Endothelial cell (in vitro differentiated cells): ENCODE results near the gene SMIM29. TPM values are rescaled to one million over a fixed set of nuclear protein-coding genes. Genes with fewer than 3 reads are reported as not detected.

ENCODE experiments used
- DNase-seq: peaks from one replicate; pipeline ENCODE4 v3.0.0; 2021; ENCODE audit warnings: low spot score
- H3K27ac Mint-ChIP-seq: one replicate; pipeline ENCODE4 v1.8.0; 2021; ENCODE audit warnings: mixed read lengths, inconsistent platforms; ENCODE audit not compliant: unreplicated experiment
- H3K27me3 Mint-ChIP-seq: one replicate; pipeline ENCODE4 v1.8.0; 2021; ENCODE audit warnings: mild to moderate bottlenecking, moderate library complexity, mixed read lengths, inconsistent platforms; ENCODE audit not compliant: unreplicated experiment
- H3K36me3 Mint-ChIP-seq: one replicate; pipeline ENCODE4 v1.8.0; 2021; ENCODE audit warnings: mild to moderate bottlenecking, low read depth, mixed read lengths, inconsistent platforms; ENCODE audit not compliant: unreplicated experiment
- H3K4me1 Mint-ChIP-seq: one replicate; pipeline ENCODE4 v1.8.0; 2021; ENCODE audit warnings: mild to moderate bottlenecking, mixed read lengths, inconsistent platforms; ENCODE audit not compliant: unreplicated experiment
- H3K4me3 Mint-ChIP-seq: one replicate; pipeline ENCODE4 v1.8.0; 2021; ENCODE audit warnings: mild to moderate bottlenecking, mixed read lengths, inconsistent platforms; ENCODE audit not compliant: unreplicated experiment
- H3K9me3 Mint-ChIP-seq: one replicate; pipeline ENCODE4 v1.8.0; 2021; ENCODE audit warnings: mixed read lengths, inconsistent platforms; ENCODE audit not compliant: unreplicated experiment
- total RNA-seq: library from RNA; stranded (reverse); fragmentation: NEBNext Ultra II Directional; extraction: Animal tissue kit (Norgen Biotek cat#: 25700); gene quantifications from one replicate; pipeline ENCODE4 v1.2.1, GENCODE V29; 2021; ENCODE audit not compliant: unreplicated experiment
- TF ChIP-seq, protein P1 (sequence below): fragments of 200-600 bp; sonication (generic); IDR thresholded peaks from one replicate; pipeline ENCODE4 v1.5.0; 2021; ENCODE audit warnings: antibody characterized with exemption; ENCODE audit not compliant: unreplicated experiment

Gene SMIM29
- total RNA-seq, 1 donor from 2014 or later = 44.3 TPM

DNA sequence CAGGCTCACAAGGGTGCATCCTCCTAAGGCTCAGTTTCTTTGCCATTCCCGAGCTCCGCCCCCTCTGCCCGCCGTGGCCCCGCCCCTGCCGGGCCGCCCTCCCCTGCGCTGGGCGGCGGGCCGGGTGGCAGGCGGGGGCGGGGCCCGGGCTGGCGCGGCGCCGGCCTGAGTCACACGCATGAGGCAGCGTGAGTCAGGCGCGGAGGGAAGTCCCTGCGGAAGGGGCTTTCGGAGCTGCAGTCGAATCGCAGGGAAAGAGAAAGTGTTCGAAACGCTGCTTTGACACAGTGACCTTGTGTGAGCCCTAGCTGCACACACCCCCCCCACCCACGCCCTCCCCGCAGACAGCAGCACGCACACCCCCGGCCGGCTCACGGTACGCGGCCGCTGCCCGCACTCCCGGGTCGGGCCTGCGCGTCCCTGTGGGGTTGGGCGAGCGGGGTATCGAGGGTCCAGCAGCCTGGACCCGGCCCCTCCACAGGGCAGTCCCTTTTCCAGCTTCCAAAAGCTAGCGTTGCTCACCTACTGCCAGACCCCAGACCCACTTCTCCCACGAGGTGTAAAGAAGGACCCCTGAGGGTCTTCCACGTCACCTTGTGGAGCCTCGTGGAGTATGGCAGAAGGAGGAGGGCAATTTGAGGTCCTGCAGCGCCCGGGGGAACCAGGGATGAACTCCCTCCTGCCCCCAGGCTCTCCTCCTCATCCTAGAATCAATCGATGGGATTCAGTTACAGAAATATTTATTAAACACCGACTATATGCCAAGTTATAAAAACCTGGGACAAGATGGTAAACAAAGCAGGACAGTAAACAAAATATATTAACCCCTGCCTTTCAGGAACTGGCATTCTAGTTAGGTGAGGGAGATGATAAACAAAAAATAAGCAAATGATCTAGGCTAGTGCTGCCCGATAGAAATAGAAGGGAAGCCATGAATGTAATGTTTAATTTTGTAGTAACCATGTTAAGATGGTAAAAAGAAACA is 24.6 kb downstream of the SMIM29 start:
- TF ChIP-seq, protein P1, sequence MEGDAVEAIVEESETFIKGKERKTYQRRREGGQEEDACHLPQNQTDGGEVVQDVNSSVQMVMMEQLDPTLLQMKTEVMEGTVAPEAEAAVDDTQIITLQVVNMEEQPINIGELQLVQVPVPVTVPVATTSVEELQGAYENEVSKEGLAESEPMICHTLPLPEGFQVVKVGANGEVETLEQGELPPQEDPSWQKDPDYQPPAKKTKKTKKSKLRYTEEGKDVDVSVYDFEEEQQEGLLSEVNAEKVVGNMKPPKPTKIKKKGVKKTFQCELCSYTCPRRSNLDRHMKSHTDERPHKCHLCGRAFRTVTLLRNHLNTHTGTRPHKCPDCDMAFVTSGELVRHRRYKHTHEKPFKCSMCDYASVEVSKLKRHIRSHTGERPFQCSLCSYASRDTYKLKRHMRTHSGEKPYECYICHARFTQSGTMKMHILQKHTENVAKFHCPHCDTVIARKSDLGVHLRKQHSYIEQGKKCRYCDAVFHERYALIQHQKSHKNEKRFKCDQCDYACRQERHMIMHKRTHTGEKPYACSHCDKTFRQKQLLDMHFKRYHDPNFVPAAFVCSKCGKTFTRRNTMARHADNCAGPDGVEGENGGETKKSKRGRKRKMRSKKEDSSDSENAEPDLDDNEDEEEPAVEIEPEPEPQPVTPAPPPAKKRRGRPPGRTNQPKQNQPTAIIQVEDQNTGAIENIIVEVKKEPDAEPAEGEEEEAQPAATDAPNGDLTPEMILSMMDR = no peak
- Mint-ChIP-seq H3K9me3 (no peaks in the 10 kb centered on the region), H3K27me3 (peaks cover 4% of the 10 kb centered on the region), H3K4me3 (peak overlapping the region; percentile 83), H3K4me1 (peaks cover 11% of the 10 kb centered on the region), H3K36me3 (no peaks in the 10 kb centered on the region), H3K27ac (no peak overlapping the region)
- peak; percentile 93 for DNase-seq

DNA sequence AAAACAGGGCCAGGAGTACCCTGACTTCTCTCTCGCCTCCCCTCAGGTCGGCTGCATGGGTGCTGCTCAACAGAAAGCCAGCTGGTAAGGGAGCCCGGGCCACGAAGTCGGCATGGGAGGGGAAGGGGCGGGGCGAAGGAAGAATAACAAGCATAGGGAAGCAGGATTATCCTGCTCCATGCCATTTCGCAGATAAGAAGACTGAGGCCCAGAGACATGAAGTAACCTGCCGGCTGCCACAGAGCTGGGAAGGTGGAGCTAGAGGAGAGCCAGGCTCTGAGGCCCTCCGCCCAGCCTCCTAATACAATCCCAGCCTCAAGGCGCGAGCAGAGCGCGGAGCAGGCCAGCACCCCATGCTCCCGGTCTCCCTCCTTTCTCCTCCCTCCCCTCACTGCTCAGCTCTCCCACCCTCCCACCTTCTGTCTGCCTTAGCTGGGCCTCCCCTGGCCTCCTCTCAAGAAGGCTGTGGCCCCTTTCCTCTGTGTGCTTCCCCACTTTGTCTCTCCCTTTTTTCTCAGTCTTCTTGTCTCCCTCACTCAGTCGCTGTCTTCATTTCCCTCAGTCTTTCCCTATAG is 25.3 kb downstream of the SMIM29 start:
- TF ChIP-seq, protein P1 = no peak
- Mint-ChIP-seq H3K4me3 (peak overlapping the region; percentile 83), H3K9me3 (no peaks in the 10 kb centered on the region), H3K36me3 (no peaks in the 10 kb centered on the region), H3K27ac (peak overlapping the region; percentile 57), H3K27me3 (peaks cover 4% of the 10 kb centered on the region), H3K4me1 (peaks cover 11% of the 10 kb centered on the region)
- no peak for DNase-seq

DNA sequence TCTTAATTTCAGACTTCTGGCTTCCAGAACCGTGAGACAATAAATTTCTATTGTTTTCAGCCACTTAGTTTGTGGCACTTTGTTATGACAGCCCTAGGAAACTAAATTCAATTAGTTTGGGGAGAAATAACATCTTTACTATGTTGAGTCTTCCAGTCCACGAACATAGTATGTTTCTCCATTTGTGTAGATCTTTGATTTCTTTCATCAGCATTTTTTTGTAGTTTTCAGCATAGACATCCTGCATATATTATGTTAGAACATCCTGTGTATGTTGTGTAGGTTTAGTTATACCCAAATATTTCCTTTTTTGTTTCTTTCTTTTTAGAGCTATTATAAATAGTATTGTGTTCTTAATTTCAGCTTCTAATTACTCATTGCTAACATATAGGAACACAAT is 30.1 kb downstream of the SMIM29 start:
- Mint-ChIP-seq H3K9me3 (no peaks in the 10 kb centered on the region), H3K27ac (no peak overlapping the region), H3K4me3 (no peak overlapping the region), H3K4me1 (peaks cover 7% of the 10 kb centered on the region), H3K36me3 (no peaks in the 10 kb centered on the region), H3K27me3 (no peaks in the 10 kb centered on the region)
- TF ChIP-seq, protein P1 = no peak
- DNase-seq = no peak

DNA sequence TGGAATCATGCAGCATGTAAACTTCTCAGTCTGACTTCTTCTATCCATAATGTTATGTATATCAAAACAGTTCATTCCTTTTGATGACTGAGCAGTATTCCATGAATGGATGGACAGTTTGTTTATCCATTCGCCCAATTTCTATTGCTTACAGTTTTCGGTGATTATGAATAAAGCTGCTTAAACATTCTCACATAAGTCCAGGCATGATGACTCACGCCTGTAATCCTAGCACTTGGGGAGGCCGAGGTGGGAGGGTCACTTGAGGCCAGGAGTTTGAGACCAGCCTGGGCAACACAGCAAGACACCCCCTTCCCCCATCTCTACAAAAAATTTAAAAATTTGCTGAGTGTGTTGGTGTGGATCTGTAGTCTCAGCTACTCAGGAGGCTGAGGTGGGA is 35.0 kb downstream of the SMIM29 start:
- peaks cover 7% of the 10 kb centered on the region for H3K4me1 Mint-ChIP-seq
- no peaks in the 10 kb centered on the region for H3K27me3 Mint-ChIP-seq
- H3K36me3 Mint-ChIP-seq = no peaks in the 10 kb centered on the region
- no peak for DNase-seq
- no peaks in the 10 kb centered on the region for H3K9me3 Mint-ChIP-seq
- no peak overlapping the region for H3K27ac Mint-ChIP-seq
- TF ChIP-seq, protein P1 = no peak
- H3K4me3 Mint-ChIP-seq = no peak overlapping the region
